ENCODE data around the gene EPHB2.

DNA sequence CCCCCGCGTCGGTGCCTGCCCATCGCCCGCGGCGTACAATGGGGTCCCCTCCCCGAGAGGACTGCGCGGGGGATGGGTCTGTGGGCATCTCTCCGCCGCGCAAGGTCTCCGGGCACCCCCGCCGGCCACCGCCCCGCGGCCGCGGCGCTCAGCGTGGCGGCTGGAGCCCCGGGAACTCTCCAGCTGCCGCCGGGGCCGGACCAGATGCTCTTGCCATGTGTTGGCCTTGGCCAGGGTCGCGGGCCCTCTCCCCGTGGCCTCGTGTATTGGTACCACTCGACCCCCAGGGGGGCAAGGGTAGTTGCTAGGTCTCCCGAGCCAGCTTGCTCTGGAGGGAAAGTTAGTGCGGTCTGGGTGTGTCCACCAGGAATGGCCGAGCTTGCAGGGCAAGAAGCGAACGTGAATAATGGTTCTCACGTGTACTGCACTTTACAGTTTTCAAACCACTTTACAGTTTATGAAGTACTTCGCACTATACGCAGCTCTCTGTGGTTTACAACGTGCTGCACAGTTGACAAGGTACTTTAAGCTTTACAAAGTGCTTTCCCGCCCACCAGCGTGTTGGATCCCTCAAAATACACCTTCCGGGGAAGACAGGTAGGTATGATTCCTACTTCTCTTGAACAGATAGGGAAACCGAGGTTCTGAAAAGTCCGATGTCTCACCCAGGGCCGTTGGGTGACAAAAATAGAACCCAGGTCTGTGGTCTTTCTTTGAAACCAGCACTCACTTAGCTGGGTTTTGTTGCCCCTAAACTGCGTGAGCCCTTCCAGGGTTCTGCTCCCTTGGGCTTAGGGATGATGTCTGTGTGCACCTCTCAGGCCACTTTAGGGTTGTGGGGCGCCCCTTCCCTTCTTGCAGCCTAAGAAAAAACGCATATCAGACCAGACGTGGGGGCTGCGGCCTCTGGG is 1.2 kb downstream of the EPHB2 start:
- TF ChIP-seq, protein P1, sequence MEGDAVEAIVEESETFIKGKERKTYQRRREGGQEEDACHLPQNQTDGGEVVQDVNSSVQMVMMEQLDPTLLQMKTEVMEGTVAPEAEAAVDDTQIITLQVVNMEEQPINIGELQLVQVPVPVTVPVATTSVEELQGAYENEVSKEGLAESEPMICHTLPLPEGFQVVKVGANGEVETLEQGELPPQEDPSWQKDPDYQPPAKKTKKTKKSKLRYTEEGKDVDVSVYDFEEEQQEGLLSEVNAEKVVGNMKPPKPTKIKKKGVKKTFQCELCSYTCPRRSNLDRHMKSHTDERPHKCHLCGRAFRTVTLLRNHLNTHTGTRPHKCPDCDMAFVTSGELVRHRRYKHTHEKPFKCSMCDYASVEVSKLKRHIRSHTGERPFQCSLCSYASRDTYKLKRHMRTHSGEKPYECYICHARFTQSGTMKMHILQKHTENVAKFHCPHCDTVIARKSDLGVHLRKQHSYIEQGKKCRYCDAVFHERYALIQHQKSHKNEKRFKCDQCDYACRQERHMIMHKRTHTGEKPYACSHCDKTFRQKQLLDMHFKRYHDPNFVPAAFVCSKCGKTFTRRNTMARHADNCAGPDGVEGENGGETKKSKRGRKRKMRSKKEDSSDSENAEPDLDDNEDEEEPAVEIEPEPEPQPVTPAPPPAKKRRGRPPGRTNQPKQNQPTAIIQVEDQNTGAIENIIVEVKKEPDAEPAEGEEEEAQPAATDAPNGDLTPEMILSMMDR (IDR thresholded peaks at IDR 0.05), result no peak
- TF ChIP-seq POLR2A (IDR thresholded peaks at IDR 0.05), result no peak
